Measurements from ENCODE around the gene WLS.

GRCh38 chr1:68234094-68234493 lies 1.8 kb upstream of the WLS start:
- TF ChIP-seq CTCF (IDR thresholded peaks at IDR 0.05) = no peak
- no peak for TF ChIP-seq POLR2A (IDR thresholded peaks at IDR 0.05)
- no peak for TF ChIP-seq EP300 (IDR thresholded peaks at IDR 0.05)

All from tibial nerve (tissue), 4 donors.